ENCODE data around the gene SFTPD. TPM values are rescaled to one million over a fixed set of nuclear protein-coding genes. Genes with fewer than 3 reads are reported as not detected.
"Not testable (repeated sequence)": the region's sequence is repeated elsewhere in the genome, so short reads cannot be mapped to it uniquely, and the experiment has no call there.

The SFTPD gene
- polyA plus RNA-seq (ENCODE audit: insufficient read length in 10 of 10): 1 to 10 TPM in 6 of 10 donors, under 1 TPM in 4; 0.79 to 2.0 (median 1.1) TPM
- long read RNA-seq, donor 1: 0 reads
- long read RNA-seq, donor 2: 0 reads
- long read RNA-seq, donor 3: 0 reads
- long read RNA-seq, donor 4: 0 reads
- long read RNA-seq, donor 5: 0 reads
- long read RNA-seq, donor 6: 0 reads
- long read RNA-seq, donor 7: 0 reads
- long read RNA-seq, donor 8: 0 reads
- long read RNA-seq, donor 9: 0 reads

DNA sequence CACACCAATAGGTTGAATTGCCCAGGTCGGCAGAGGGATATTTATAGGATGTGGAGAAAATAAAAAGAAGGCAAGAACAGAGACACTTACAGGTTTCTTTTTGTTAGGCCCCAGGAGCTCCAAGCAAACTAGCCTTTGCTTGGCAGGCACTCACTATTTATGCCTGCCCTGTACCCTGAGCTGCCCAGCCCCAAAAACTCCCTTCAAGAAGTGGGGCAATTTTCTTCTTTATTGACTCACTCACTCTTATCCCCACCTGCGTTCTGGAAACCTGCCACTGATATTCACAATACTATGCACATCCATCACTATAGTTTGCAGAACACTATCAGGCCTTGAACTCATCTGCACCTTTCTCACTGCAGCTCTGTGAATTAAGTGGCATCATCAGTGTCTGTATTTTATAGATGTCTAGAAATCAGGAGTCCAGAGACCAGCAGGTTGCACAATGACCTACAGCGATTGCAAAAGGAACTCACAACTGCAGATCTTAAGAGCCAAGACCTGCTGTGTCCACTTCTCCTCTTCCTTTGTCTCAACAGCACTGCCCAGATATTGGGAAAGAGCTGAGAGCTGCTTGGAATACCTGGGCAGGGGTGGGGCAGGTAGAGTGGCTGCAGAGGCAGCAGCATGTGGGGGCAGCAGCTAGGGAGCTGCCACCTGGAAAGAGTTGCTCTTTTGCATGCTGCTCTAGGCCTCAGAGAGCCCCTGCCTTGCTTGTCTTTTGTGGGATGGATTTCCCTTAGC, at the start of gene SFTPD:
Gene SFTPD (minus strand): TSS at position 130 of the 747 bp plus-strand sequence. CDS start 2,446 bp downstream, outside the sequence.
- no peak for DNase-seq

DNA sequence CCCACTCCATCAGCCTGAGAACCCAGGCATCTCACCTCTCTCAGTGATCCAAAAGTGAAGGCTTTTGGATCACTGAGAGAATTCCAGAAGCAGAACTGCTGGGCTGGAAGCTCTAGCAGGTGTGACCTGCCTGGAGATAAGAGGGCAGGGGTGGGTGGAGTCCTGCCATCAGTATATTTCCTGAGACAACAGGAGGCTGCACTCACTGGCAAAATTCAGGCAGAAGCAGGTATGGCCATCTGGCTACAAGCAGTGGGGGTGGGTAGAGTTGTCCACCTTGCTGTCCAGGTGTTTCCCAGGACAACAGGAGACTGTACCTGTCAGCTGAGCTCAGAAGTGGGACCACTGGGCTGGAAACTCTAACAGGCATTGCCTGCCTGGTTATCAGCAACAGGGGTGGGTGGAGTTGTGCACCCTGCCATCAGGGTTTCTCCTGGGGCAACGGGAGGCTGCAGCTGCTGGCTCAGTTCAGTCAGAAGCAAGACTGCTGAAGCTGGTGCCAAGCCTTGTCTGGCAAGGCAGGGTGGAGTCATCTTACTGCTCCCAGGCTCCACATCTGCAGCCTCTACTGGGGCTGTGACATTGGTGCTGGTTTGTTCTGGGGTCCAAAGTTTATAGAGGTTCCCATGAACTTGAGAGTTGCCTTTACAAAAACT, 47.2 kb upstream of the SFTPD start:
- peak; percentile 18 to 39 (median 23) for DNase-seq

- DNase-seq: peak in 1 of 3 donors; percentile 19
Measured at GRCh38 chr10:79994556-79994955, 45.7 kb upstream of the SFTPD start.

DNA sequence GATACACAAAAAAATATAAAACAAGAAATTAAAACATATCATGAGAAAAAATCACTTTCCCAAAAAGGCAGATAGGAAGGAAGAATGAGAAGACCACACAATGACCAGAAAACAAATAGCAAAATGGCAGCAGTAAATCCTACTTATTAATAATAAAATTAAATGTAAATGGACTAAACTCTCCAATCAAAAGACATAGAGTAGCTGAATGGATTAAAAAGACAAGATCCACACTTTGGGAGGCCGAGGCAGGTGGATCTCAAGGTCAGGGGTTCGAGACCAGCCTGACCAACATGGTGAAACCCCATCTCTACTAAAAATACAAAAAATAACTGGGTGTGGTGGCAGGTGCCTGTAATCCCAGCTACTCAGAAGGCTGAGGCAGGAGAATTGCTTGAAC, 39.3 kb upstream of the SFTPD start:
- DNase-seq: not testable (repeated sequence)

GRCh38 chr10:79986661-79987060, 37.8 kb upstream of the SFTPD start:
- DNase-seq: not testable (repeated sequence)

GRCh38 chr10:79985481-79986072, 36.7 kb upstream of the SFTPD start:
- DNase-seq: no peak

DNA sequence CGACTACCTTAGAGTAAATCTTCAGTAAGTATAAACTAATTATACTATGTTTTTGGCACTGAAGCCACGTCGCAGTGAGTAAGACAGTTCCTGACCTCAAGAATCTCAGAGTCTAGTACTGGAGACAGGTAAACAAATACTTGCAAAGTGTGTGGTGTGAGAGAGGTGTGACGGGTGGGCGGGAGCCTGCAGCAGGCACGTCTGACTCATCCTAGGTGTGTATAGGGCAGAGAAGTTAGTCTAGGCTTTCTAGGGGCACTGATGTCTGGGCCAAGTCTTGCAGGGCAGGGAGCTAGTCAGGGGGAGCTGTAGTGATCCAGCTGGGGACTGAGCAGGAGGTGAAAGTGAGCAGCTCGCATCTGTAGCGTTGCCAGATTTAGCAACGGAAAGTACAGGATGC, 35.9 kb upstream of the SFTPD start:
- no peak for DNase-seq

- no peak for DNase-seq
Measured at GRCh38 chr10:79983286-79983909, 34.5 kb upstream of the SFTPD start.

DNA sequence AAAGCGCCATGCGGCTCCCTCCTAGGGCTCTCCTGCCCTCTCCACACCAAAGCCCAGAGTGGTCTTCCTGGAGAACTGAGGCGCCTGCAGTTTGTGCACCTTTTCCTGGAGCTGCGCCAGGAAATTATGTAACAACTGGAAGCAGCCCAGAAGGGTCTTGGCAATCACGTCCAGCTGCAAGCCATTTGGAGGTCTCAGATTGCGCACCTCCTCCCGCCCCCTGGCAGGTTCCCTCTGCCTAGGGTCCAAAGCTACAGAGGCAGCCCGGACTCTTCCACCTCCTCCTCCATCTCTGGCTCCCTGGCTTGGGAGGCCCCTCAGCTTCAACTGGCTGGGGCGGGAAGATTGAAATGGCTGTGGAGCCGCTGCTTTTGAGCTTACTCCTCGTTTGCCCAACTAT, 34.0 kb upstream of the SFTPD start:
- peak; percentile 7 to 71 (median 34) for DNase-seq

DNA sequence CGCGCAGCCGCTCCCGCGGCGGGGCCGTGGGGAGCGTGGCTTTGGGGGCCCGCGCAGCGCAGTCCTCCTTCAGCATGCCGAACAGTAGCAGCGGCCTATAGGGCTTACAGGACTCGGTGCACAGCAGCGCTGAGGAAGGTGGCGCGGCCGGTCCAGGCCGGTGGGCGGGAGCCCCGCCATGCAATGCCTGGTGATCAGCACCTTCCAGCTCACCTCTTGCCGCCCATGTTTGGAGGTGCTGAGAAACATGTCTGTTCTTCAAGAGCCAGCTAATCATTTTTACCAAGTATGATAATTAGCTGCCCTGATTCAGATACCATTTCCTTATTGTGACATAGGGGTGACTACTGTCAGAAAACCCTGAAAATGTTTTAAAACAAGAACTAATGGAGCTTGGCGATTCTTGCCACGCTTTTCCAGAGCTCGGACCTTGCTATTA, 33.5 kb upstream of the SFTPD start:
- no peak for DNase-seq

- peak; percentile 30 to 81 (median 55) for DNase-seq
Measured at GRCh38 chr10:79981450-79982361, 32.8 kb upstream of the SFTPD start.

DNA sequence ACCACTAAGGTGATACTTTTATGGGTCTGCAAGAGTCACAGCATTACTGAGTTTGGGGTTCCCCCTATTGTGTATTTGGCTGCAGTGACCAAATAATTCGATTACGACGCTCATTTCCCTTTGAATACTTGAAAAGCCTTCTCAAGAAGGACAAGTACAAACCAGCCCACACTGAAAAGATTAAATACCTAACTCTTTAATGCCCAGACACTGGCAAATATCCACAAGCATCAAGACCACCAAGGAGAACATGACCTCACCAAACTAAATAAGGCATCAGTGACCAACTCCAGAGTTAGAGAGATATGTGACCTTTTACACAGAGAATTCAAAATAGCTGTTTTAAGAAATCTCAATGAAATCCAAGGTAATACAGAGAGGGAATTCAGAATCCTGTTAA, 31.8 kb upstream of the SFTPD start:
- no peak for DNase-seq

GRCh38 chr10:79979976-79980687, 31.2 kb upstream of the SFTPD start:
- DNase-seq: no peak

- DNase-seq: no peak
Measured at GRCh38 chr10:79979310-79979975, 30.5 kb upstream of the SFTPD start.

DNA sequence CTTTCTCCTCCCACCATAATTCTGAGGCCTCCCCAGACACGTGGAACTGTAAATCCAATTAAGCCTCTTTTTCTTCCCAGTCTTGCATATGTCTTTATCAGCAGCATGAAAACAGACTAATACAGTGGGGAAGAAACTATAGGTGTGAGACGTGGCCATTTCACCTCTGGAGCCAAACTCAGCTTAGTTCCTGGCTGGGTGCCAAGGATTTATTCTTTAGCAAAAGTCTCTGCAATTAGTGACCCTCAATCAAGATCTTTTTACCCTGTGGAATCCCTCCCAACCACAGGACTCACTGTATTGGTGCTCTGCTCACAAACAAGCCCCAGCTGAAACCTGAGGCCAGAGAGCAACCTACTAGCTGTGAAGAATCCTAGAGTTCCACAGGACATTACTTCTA, 28.1 kb upstream of the SFTPD start:
- no peak for DNase-seq

GRCh38 chr10:79970062-79970461, 21.2 kb upstream of the SFTPD start:
- DNase-seq: no peak

GRCh38 chr10:79947787-79948424, 999 bp downstream of the SFTPD start:
- no peak for DNase-seq

DNA sequence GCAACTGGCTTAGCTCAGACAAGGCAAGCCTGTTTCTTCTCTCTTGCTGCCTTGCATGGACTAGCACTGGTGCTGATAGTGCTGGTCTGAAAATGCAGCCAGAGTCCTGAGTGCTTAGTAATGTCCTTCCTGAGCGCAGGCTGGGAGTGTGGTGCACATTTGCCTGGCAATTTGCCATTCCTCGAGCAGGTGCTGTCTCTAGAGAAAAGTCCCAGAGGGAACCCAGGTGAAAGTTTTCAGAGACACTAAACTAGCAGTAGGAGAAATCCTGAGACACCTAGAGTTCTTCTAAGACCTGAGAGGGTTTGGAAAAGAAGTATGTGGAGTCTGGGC, 1.9 kb downstream of the SFTPD start:
- DNase-seq: no peak

All from muscle of back (tissue), 13 donors.